ENCODE results near the gene POTEM. TPM values are rescaled to one million over a fixed set of nuclear protein-coding genes. Genes with fewer than 3 reads are reported as not detected.
"Not testable (repeated sequence)": the region's sequence is repeated elsewhere in the genome, so short reads cannot be mapped to it uniquely, and the experiment has no call there.

POTEM gene
- total RNA-seq, 4 donors from 2014 or later: not detected

GRCh38 chr14:19002566-19002965 is 35.3 kb downstream of the POTEM start:
- H3K27me3 ChIP-seq; DNase-seq; H3K36me3 ChIP-seq; H3K27ac ChIP-seq; H3K4me3 ChIP-seq (replicated peaks in 1 of 3); H3K4me1 ChIP-seq; H3K9me3 ChIP-seq; intact Hi-C loops (cut with DNase I): not testable (repeated sequence)
- 70 to 86% methylated on average over 1 to 3 of the region's 3 CpGs for WGBS, 2 donors

GRCh38 chr14:19006490-19006889 is 39.3 kb downstream of the POTEM start:
- H3K27ac ChIP-seq; intact Hi-C loops (cut with DNase I); H3K4me1 ChIP-seq; H3K4me3 ChIP-seq (replicated peaks in 1 of 3); H3K9me3 ChIP-seq; DNase-seq; H3K27me3 ChIP-seq; H3K36me3 ChIP-seq: not testable (repeated sequence)
- no CpG with 5 or more reads among the region's 9 CpGs for WGBS, 2 donors

- H3K36me3 ChIP-seq; H3K27me3 ChIP-seq; H3K4me1 ChIP-seq; H3K27ac ChIP-seq; H3K9me3 ChIP-seq; DNase-seq; H3K4me3 ChIP-seq (replicated peaks in 1 of 3); intact Hi-C loops (cut with DNase I): not testable (repeated sequence)
- WGBS, 2 donors: 80% methylated on average over 1 of the region's 6 CpGs; no CpG with 5 or more reads in 1 of the 2 donors
Measured at GRCh38 chr14:19007678-19008077, 40.4 kb downstream of the POTEM start.

GRCh38 chr14:19011029-19011428 is 43.8 kb downstream of the POTEM start:
- H3K27me3 ChIP-seq; DNase-seq; intact Hi-C loops (cut with DNase I); H3K36me3 ChIP-seq; H3K4me1 ChIP-seq; H3K9me3 ChIP-seq; H3K27ac ChIP-seq; H3K4me3 ChIP-seq (replicated peaks in 1 of 3): not testable (repeated sequence)
- 81 to 95% methylated on average over 3 of the region's 10 CpGs for WGBS, 2 donors

- intact Hi-C loops (cut with DNase I); H3K27me3 ChIP-seq; H3K36me3 ChIP-seq; H3K9me3 ChIP-seq; H3K4me1 ChIP-seq; DNase-seq; H3K27ac ChIP-seq; H3K4me3 ChIP-seq (replicated peaks in 1 of 3): not testable (repeated sequence)
- no CpG with 5 or more reads among the region's 5 CpGs for WGBS, 2 donors
Measured at GRCh38 chr14:19011703-19012102, 44.5 kb downstream of the POTEM start.

GRCh38 chr14:19015185-19015584 is 48.0 kb downstream of the POTEM start:
- H3K4me3 ChIP-seq (replicated peaks in 1 of 3); H3K36me3 ChIP-seq; DNase-seq; H3K4me1 ChIP-seq; H3K27ac ChIP-seq; H3K27me3 ChIP-seq; H3K9me3 ChIP-seq; intact Hi-C loops (cut with DNase I): not testable (repeated sequence)
- WGBS, 2 donors: no CpG with 5 or more reads among the region's 3 CpGs

- H3K4me1 ChIP-seq; H3K27ac ChIP-seq; H3K27me3 ChIP-seq; intact Hi-C loops (cut with DNase I); H3K36me3 ChIP-seq; H3K4me3 ChIP-seq (replicated peaks in 1 of 3); DNase-seq; H3K9me3 ChIP-seq: not testable (repeated sequence)
- WGBS, 2 donors: 50 to 72% methylated on average over 3 to 9 of the region's 15 CpGs
Measured at GRCh38 chr14:19025080-19025589, 57.9 kb downstream of the POTEM start.

GRCh38 chr14:19026649-19027351 is 59.6 kb downstream of the POTEM start:
- H3K4me1 ChIP-seq; H3K27ac ChIP-seq; H3K27me3 ChIP-seq; DNase-seq; H3K9me3 ChIP-seq; intact Hi-C loops (cut with DNase I); H3K36me3 ChIP-seq; H3K4me3 ChIP-seq (replicated peaks in 1 of 3): not testable (repeated sequence)
- no CpG with 5 or more reads among the region's 35 CpGs for WGBS, 2 donors

- H3K4me1 ChIP-seq; H3K36me3 ChIP-seq; intact Hi-C loops (cut with DNase I); H3K27ac ChIP-seq; DNase-seq; H3K27me3 ChIP-seq; H3K4me3 ChIP-seq (replicated peaks in 1 of 3); H3K9me3 ChIP-seq: not testable (repeated sequence)
- WGBS, 2 donors: no CpG with 5 or more reads among the region's 16 CpGs
Measured at GRCh38 chr14:19027895-19028294, 60.7 kb downstream of the POTEM start.

- intact Hi-C loops (cut with DNase I); H3K9me3 ChIP-seq; H3K36me3 ChIP-seq; DNase-seq; H3K4me1 ChIP-seq; H3K4me3 ChIP-seq (replicated peaks in 1 of 3); H3K27me3 ChIP-seq; H3K27ac ChIP-seq: not testable (repeated sequence)
- no CpG with 5 or more reads among the region's 26 CpGs for WGBS, 2 donors
Measured at GRCh38 chr14:19036811-19037382, 69.7 kb downstream of the POTEM start.

- H3K9me3 ChIP-seq; DNase-seq; H3K4me3 ChIP-seq (replicated peaks in 1 of 3); H3K36me3 ChIP-seq; H3K27ac ChIP-seq; H3K27me3 ChIP-seq; intact Hi-C loops (cut with DNase I); H3K4me1 ChIP-seq: not testable (repeated sequence)
- WGBS, 2 donors: 89% methylated on average over 5 of the region's 28 CpGs; no CpG with 5 or more reads in 1 of the 2 donors
Measured at GRCh38 chr14:19038060-19038664, 70.9 kb downstream of the POTEM start.

GRCh38 chr14:19038785-19039184 is 71.6 kb downstream of the POTEM start:
- no CpG with 5 or more reads among the region's 15 CpGs for WGBS, 2 donors
- H3K4me1 ChIP-seq; H3K9me3 ChIP-seq; H3K4me3 ChIP-seq (replicated peaks in 1 of 3); DNase-seq; H3K27me3 ChIP-seq; H3K36me3 ChIP-seq; intact Hi-C loops (cut with DNase I); H3K27ac ChIP-seq: not testable (repeated sequence)

GRCh38 chr14:19043384-19043783 is 76.2 kb downstream of the POTEM start:
- DNase-seq; H3K27me3 ChIP-seq; H3K27ac ChIP-seq; H3K9me3 ChIP-seq; intact Hi-C loops (cut with DNase I); H3K36me3 ChIP-seq; H3K4me3 ChIP-seq (replicated peaks in 1 of 3); H3K4me1 ChIP-seq: not testable (repeated sequence)
- WGBS, 2 donors: 55 to 66% methylated on average over 2 of the region's 2 CpGs

All from thyroid gland (tissue), 4 donors.